Right lobe of liver (tissue), 4 donors: Measurements from ENCODE around the gene FMNL2.

Experiments used
- POLR2A ChIP-seq: fragments of 450-650 bp; IDR thresholded peaks from one replicate; pipeline ENCODE4 v1.6.1; 2017; ENCODE audit warnings: antibody characterized with exemption, mild to moderate bottlenecking
- TF ChIP-seq, protein P1 (sequence below), 4 donors: fragments of 200-600 bp in 3 of 4; fragments of 450-650 bp in 1 of 4; IDR thresholded peaks; one replicate each; pipeline versions ENCODE4 v1.5.1 to v1.8.0; 2016 to 2022; ENCODE audit warnings: antibody characterized with exemption in 4 of 4, mild to moderate bottlenecking in 2 of 4
- donor health status: DM: no; HTN: no; CAD: no.
- donor health status: DM: no; HTN: no; CAD: no.
- donor health status: DM: no; HTN: yes; CAD: no.

DNA sequence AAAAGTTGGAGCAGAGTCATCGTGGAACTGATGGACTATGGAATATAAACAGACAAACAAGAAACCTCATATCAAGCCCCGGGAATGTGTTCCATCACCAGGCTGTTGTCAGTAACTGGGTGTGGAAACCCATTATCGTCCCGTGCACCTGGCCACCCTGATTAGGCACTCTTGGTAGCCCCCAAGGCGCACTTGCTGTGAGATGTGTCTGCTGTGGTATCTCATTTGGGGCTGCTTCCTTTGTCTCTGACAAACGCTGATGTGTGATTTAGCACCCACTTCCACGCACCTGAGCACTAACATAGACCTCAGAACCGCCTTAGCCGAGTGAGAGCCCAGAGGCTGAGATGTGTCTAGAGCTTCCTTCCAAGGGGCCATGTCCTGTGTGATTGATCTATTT lies 286.0 kb downstream of the FMNL2 start:
- TF ChIP-seq, protein P1, sequence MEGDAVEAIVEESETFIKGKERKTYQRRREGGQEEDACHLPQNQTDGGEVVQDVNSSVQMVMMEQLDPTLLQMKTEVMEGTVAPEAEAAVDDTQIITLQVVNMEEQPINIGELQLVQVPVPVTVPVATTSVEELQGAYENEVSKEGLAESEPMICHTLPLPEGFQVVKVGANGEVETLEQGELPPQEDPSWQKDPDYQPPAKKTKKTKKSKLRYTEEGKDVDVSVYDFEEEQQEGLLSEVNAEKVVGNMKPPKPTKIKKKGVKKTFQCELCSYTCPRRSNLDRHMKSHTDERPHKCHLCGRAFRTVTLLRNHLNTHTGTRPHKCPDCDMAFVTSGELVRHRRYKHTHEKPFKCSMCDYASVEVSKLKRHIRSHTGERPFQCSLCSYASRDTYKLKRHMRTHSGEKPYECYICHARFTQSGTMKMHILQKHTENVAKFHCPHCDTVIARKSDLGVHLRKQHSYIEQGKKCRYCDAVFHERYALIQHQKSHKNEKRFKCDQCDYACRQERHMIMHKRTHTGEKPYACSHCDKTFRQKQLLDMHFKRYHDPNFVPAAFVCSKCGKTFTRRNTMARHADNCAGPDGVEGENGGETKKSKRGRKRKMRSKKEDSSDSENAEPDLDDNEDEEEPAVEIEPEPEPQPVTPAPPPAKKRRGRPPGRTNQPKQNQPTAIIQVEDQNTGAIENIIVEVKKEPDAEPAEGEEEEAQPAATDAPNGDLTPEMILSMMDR (IDR thresholded peaks at IDR 0.05): no peak
- no peak for TF ChIP-seq POLR2A
